GM21360 (cell line): ENCODE results near the gene TPTE.
"Not testable (repeated sequence)": the region's sequence is repeated elsewhere in the genome, so short reads cannot be mapped to it uniquely, and the experiment has no call there.

Experiments
- ATAC-seq: cut with Tn5 transposase; IDR thresholded peaks from one replicate; pipeline ENCODE4 v1.9.1; 2021; ENCODE audit warnings: mild to moderate bottlenecking, moderate library complexity; ENCODE audit not compliant: unreplicated experiment

Gene TPTE

GRCh38 chr21:10521091-10521598 lies at the start of gene TPTE:
Gene TPTE, plus strand, starts transcription at chr21:10521583. Its CDS starts 17,141 bp downstream, at chr21:10538724.
- no peak for ATAC-seq

- not testable (repeated sequence) for ATAC-seq
Observed at GRCh38 chr21:10471999-10472398, 49.4 kb upstream of the TPTE start.

DNA sequence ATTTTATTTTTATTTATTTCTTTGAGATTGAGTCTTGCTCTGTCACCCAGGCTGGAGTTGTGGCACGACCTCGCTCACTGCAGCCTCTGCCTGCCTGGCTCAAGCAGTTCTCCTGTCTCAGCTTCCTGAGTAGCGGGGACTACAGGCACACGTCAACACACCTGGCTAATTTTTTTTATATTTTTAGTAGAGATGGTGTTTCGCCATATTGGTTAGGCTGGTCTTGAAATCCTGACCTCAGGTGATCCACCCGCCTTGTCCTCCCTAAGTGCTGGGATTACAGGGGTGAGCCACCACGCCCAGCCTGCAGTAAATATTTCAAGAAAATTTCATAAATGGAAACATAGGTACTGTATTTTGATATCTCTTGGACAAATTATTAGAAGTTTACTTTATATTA lies 43.6 kb upstream of the TPTE start:
- ATAC-seq = not testable (repeated sequence)

GRCh38 chr21:10479875-10480274 lies 41.5 kb upstream of the TPTE start:
- ATAC-seq = not testable (repeated sequence)

DNA sequence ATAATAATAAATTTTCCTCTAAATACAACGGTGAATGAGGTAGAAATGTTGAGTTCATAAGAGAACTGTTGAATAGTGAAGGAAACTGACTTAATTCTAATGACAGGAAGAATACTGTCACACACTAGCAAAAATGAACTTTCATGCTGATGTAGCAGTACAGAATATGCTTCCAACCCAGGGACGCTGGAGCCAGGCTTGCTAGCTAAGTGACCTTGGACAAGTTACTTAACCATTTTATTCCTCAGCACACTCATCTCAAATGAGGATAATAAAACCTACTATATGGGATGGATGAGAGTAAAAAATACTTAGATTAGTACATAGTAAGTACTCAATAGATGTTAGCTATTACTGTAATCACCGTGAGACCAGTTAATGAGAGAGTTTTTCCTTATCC lies 36.5 kb upstream of the TPTE start:
- not testable (repeated sequence) for ATAC-seq

GRCh38 chr21:10490453-10490852 lies 30.9 kb upstream of the TPTE start:
- ATAC-seq = not testable (repeated sequence)

- ATAC-seq = no peak
Observed at GRCh38 chr21:10511116-10511515, 10.3 kb upstream of the TPTE start.

GRCh38 chr21:10516889-10517288 lies 4.5 kb upstream of the TPTE start:
- ATAC-seq = not testable (repeated sequence)

GRCh38 chr21:10517904-10518303 lies 3.5 kb upstream of the TPTE start:
- ATAC-seq = not testable (repeated sequence)

DNA sequence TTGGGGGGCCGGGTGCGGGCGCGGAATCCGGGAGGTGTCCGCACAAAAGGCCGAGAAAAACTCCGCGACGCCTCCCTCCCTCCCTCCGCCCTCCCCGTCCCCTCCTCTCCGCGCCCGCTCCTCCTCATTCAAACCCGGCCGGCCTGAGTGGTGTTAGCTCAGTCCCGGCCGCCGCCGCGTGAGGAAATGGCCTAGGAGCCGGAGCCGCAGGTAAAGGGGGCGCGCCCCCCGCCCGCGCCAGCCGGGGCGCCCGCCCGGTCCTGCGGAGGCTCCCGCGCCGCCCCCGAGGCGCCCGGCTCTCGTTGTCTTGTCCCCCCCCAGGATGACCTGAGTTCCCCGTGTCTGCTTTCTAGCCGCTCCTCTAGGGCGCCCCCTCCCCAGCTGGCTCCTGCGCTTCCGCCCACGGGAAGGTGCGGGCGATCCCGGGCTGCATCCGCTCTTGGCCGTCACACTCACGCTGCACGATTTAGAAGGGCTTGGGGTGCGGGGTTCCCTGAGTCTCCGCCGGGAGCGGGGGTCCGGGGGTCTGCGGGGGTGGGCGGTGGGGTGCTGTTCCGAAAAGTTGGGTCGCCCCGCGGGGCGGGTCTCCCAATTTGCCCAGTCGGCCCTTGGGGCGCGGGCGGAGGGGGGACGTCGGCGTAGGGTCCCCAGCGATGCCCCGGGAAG lies 585 bp downstream of the TPTE start:
- ATAC-seq = not testable (repeated sequence)

GRCh38 chr21:10539956-10540355 lies 18.6 kb downstream of the TPTE start:
- ATAC-seq = no peak

DNA sequence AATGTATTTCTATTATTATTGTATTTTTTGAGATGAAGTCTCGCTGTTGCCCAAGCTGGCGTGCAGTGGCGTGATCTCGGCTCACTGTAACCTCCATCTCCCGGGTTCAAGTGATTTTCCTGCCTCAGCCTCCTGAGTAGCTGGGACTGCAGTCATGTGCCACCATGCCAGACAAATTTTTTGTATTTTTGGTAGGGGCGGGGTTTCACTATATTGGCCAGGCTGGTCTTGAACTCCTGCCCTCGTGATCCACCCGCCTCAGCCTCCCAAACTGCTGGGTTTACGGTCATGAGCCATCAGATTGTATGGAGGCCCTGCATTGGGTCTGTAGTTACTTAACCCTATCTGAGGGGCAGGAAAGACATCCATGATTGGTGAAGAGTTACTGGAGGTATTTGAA lies 23.0 kb downstream of the TPTE start:
- ATAC-seq = not testable (repeated sequence)

- ATAC-seq = not testable (repeated sequence)
Observed at GRCh38 chr21:10547868-10548267, 26.5 kb downstream of the TPTE start.

GRCh38 chr21:10548331-10548954 lies 27.1 kb downstream of the TPTE start:
- ATAC-seq = not testable (repeated sequence)

DNA sequence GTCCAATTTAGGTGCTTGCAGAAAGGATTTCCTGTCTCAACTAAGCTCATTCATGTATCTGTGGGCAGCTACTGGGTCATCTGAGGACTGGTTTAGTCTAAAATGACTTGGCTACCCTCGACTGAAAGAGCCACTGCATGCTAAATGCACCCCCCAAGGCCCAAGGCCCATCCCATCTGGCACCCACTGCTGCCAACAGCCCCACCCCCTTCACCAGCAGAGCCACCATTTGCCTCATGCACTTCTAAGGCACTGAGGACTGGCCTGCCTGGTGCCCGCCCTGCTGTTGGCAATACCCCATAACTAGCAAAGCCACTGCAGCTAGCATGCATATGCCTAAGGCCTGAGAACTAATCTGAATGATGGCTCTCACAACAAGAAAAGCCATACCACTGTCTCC lies 49.4 kb downstream of the TPTE start:
- ATAC-seq = not testable (repeated sequence)

GRCh38 chr21:10574531-10575310 lies 53.3 kb downstream of the TPTE start:
- ATAC-seq = not testable (repeated sequence)

DNA sequence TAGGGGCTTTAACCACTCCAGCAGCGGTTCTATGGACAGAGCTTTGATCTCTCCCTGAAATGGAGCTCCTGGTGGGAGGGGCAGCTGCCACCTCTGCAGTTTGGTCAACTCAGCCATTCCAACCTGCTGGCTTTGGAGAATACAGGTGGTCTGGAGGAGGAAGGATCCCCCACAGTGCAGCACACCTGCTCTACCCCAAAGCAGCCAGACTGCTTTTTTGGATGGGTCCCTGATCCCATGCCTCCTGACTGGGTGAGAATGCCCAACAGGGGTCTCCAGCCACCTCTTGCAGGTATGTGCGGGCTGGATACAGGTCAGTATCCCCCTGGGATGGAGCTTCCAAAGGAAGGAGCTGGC lies 53.9 kb downstream of the TPTE start:
- no peak for ATAC-seq

- ATAC-seq = not testable (repeated sequence)
Observed at GRCh38 chr21:10578910-10579309, 57.5 kb downstream of the TPTE start.

DNA sequence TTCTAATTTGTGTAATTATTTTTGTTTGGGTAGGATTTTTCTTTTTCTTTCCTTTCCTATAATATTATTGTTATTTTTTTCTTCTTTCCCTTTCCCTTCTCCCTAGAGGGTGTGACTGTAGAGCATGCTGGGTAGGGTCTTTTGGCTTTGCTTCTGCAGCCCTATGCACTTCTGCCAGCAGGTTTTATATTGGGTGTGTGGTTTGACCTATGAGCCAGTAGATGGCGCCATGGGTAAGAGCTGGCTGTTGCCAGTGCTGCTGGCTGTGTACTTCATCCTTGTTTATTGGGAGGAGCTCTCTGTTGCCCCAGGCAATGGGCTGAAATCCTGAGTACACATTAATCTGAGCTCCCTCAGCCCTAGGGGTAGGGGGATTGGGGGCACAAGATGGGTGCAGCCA lies 67.7 kb downstream of the TPTE start:
- ATAC-seq = not testable (repeated sequence)

- ATAC-seq = not testable (repeated sequence)
Observed at GRCh38 chr21:10607074-10607473, 85.7 kb downstream of the TPTE start.

- ATAC-seq = not testable (repeated sequence)
Observed at GRCh38 chr21:10614285-10614684, 92.9 kb downstream of the TPTE start.
